ENCODE results near the gene NF1.

- TF ChIP-seq CTCF (IDR thresholded peaks at IDR 0.05) (no peak), POLR2A (IDR thresholded peaks at IDR 0.05) (no peak), EP300 (IDR thresholded peaks at IDR 0.05; ENCODE audit: low read depth) (no peak), POLR2AphosphoS5 (IDR thresholded peaks at IDR 0.05) (no peak)
Observed at GRCh38 chr17:31096106-31096436, 1.3 kb downstream of the NF1 start.
